K562 (cell line): ENCODE measurements around the gene ELF3. TPM values are rescaled to one million over a fixed set of nuclear protein-coding genes. Genes with fewer than 3 reads are reported as not detected.

Experiments used
- ATF3 ChIP-seq, 2 experiments: fragments of 450-650 bp in 1 of 2; sonication (generic) in 1 of 2; formaldehyde crosslinking in 1 of 2; IDR thresholded peaks in 1 of 2; conservative IDR thresholded peaks in 1 of 2; 2 replicates each; pipeline versions ENCODE4 v1.6.1 to v1.8.1; 2016 to 2023; ENCODE audit warnings: mild to moderate bottlenecking in 2 of 2, moderate library complexity in 2 of 2, inconsistent platforms in 1 of 2, missing genetic modification reagents in 1 of 2
- ERF ChIP-seq: fragments of 450-650 bp; formaldehyde crosslinking; IDR thresholded peaks from 2 replicates; pipeline ENCODE4 v1.4.0; 2020; ENCODE audit warnings: mild to moderate bottlenecking, mixed read lengths
- KAT7 ChIP-seq: sonication (generic); formaldehyde crosslinking; IDR thresholded peaks from 2 replicates; pipeline ENCODE4 v1.8.0; 2022; ENCODE audit warnings: missing genetic modification reagents, mild to moderate bottlenecking, borderline replicate concordance
- LCOR ChIP-seq: sonication (generic); formaldehyde crosslinking; IDR thresholded peaks from 2 replicates; pipeline ENCODE4 v1.8.0; 2022; ENCODE audit warnings: mild to moderate bottlenecking, missing genetic modification reagents
- RCOR1 ChIP-seq, 2 experiments: IDR thresholded peaks; 2 replicates each; pipeline ENCODE4 v1.6.1; 2012; ENCODE audit warnings: low read depth in 2 of 2, low read length in 2 of 2, borderline replicate concordance in 1 of 2, improper control_type of control experiment in 1 of 2
- SMARCE1 ChIP-seq: fragments of 450-650 bp; IDR thresholded peaks from 2 replicates; pipeline ENCODE4 v1.7.1; 2016; ENCODE audit warnings: mild to moderate bottlenecking
- STAT6 ChIP-seq: sonication (generic); formaldehyde crosslinking; IDR thresholded peaks from 2 replicates; pipeline ENCODE4 v1.8.1; 2023; ENCODE audit warnings: mild to moderate bottlenecking, missing genetic modification reagents
- ZNF395 ChIP-seq: fragments of 200-800 bp; sonication (Bioruptor generic); IDR thresholded peaks from 2 replicates; pipeline ENCODE4 v1.6.1; 2017; ENCODE audit warnings: missing genetic modification characterization, missing compliant biosample characterization
- polyA plus RNA-seq, 8 experiments: library from polyadenylated mRNA; depleted of rRNA in 4 of 8; stranded (reverse) in 5 of 8; unstranded in 3 of 8; fragments of >200 nt; fragmentation: Nextera tagmentation in 2 of 8; fragmentation: Illumina TruSeq in 1 of 8; extraction: Ambion mirVana in 2 of 8; extraction: Trizol in 1 of 8; gene quantifications; 2 replicates each; pipeline versions ENCODE4 v1.2.1 to v1.2.3, GENCODE V29; 2011 to 2014; ENCODE audit warnings: inconsistent platforms in 1 of 8, missing spikeins in 1 of 8
- total RNA-seq, 7 experiments: library from RNA; depleted of rRNA in 6 of 7; stranded (reverse); fragments of >200 nt in 6 of 7; fragmentation: Illumina TruSeq in 2 of 7; extraction: Trizol in 2 of 7; gene quantifications; 2 replicates each; pipeline versions ENCODE4 v1.2.1 to v1.2.3, GENCODE V29; 2011 to 2021; ENCODE audit warnings: low replicate concordance in 1 of 7
- TF ChIP-seq, protein P1 (sequence below): fragments of 250-450 bp; sonication (Bioruptor Pico); IDR thresholded peaks from 2 replicates; pipeline ENCODE4 v1.5.0; 2021; ENCODE audit warnings: mild to moderate bottlenecking, borderline replicate concordance
- TF ChIP-seq, protein P2 (sequence below), 2 experiments: fragments of 200-800 bp in 1 of 2; sonication (Bioruptor generic) in 1 of 2; sonication (generic) in 1 of 2; formaldehyde crosslinking in 1 of 2; IDR thresholded peaks in 1 of 2; conservative IDR thresholded peaks in 1 of 2; 2 replicates each; pipeline versions ENCODE4 v1.5.0 to v1.6.1; 2016 to 2020; ENCODE audit warnings: missing compliant biosample characterization in 1 of 2, missing genetic modification characterization in 1 of 2, missing genetic modification reagents in 1 of 2
- TF ChIP-seq, protein P3 (sequence below), 3 experiments: fragments of 200-800 bp in 1 of 3; fragments of 250-450 bp in 1 of 3; fragments of 450-650 bp in 1 of 3; sonication (Bioruptor Pico) in 1 of 3; sonication (Bioruptor generic) in 1 of 3; formaldehyde crosslinking in 1 of 3; IDR thresholded peaks; 2 replicates each; pipeline versions ENCODE4 v1.6.1 to v1.8.0; 2016 to 2022; ENCODE audit warnings: mild to moderate bottlenecking in 2 of 3, missing genetic modification characterization in 2 of 3, missing compliant biosample characterization in 1 of 3, moderate library complexity in 1 of 3

ELF3 gene
- total and polyA plus RNA-seq, 9 of the 15 experiments (the other 6 are each of a cell fraction or from before 2014, with no cell fraction given), result 0.03 to 1.2 (median 0.07) TPM; not detected in 4

DNA sequence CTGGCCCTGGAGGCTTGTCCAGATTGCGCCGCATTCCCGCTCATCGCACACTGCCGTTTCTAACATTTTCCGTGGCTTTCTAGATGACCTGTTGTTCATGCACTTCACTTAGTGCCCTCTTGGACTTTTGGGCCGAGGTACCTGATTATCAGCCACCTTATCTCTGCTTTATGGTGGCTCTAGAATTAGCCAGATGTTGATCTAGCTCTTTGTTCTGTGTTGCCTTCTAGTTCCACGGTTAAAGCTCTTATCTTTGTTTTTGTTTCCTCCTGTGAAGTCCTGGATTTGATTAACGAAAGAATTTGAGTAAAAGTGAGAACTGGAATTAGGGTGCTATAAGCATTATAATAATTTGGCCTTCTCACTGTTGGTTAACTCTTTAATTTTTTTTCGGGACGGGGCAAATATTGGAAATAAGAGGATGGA is 27.0 kb upstream of the ELF3 start (continued):
- TF ChIP-seq ATF3 (IDR thresholded peaks at IDR 0.05), result no peak
- TF ChIP-seq ATF3 (CRISPR knock-in tag; conservative IDR thresholded peaks at IDR 0.05), result peak; percentile 52; the same call in 1 of the 2 replicates
- TF ChIP-seq STAT6 (CRISPR knock-in tag), result no peak
- TF ChIP-seq, protein P1, sequence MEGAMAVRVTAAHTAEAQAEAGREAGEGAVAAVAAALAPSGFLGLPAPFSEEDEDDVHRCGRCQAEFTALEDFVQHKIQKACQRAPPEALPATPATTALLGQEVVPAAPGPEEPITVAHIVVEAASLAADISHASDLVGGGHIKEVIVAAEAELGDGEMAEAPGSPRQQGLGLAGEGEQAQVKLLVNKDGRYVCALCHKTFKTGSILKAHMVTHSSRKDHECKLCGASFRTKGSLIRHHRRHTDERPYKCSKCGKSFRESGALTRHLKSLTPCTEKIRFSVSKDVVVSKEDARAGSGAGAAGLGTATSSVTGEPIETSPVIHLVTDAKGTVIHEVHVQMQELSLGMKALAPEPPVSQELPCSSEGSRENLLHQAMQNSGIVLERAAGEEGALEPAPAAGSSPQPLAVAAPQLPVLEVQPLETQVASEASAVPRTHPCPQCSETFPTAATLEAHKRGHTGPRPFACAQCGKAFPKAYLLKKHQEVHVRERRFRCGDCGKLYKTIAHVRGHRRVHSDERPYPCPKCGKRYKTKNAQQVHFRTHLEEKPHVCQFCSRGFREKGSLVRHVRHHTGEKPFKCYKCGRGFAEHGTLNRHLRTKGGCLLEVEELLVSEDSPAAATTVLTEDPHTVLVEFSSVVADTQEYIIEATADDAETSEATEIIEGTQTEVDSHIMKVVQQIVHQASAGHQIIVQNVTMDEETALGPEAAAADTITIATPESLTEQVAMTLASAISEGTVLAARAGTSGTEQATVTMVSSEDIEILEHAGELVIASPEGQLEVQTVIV (CRISPR knock-in tag), result no peak
- TF ChIP-seq KAT7 (CRISPR knock-in tag), result 0 out of 2 replicates have a peak, but pooled peaks have one; percentile 1
- TF ChIP-seq ZNF395 (CRISPR knock-in tag), result no peak
- TF ChIP-seq LCOR, result no peak
- TF ChIP-seq, protein P2, sequence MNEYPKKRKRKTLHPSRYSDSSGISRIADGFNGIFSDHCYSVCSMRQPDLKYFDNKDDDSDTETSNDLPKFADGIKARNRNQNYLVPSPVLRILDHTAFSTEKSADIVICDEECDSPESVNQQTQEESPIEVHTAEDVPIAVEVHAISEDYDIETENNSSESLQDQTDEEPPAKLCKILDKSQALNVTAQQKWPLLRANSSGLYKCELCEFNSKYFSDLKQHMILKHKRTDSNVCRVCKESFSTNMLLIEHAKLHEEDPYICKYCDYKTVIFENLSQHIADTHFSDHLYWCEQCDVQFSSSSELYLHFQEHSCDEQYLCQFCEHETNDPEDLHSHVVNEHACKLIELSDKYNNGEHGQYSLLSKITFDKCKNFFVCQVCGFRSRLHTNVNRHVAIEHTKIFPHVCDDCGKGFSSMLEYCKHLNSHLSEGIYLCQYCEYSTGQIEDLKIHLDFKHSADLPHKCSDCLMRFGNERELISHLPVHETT (CRISPR knock-in tag; conservative IDR thresholded peaks at IDR 0.05 in 1 of 2, IDR thresholded peaks at IDR 0.05 in 1 of 2), result no peak
- TF ChIP-seq RCOR1 (IDR thresholded peaks at IDR 0.05; ENCODE audit: borderline replicate concordance in 1 of 2, low read depth in 2 of 2, low read length in 2 of 2), result peak in 1 of 2 experiments; percentile 32; a peak in 1 of 4 replicates
- TF ChIP-seq, protein P3, sequence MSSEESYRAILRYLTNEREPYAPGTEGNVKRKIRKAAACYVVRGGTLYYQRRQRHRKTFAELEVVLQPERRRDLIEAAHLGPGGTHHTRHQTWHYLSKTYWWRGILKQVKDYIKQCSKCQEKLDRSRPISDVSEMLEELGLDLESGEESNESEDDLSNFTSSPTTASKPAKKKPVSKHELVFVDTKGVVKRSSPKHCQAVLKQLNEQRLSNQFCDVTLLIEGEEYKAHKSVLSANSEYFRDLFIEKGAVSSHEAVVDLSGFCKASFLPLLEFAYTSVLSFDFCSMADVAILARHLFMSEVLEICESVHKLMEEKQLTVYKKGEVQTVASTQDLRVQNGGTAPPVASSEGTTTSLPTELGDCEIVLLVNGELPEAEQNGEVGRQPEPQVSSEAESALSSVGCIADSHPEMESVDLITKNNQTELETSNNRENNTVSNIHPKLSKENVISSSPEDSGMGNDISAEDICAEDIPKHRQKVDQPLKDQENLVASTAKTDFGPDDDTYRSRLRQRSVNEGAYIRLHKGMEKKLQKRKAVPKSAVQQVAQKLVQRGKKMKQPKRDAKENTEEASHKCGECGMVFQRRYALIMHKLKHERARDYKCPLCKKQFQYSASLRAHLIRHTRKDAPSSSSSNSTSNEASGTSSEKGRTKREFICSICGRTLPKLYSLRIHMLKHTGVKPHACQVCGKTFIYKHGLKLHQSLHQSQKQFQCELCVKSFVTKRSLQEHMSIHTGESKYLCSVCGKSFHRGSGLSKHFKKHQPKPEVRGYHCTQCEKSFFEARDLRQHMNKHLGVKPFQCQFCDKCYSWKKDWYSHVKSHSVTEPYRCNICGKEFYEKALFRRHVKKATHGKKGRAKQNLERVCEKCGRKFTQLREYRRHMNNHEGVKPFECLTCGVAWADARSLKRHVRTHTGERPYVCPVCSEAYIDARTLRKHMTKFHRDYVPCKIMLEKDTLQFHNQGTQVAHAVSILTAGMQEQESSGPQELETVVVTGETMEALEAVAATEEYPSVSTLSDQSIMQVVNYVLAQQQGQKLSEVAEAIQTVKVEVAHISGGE (CRISPR knock-in tag; IDR thresholded peaks at IDR 0.05), result peak in 1 of 3 experiments; percentile 84; a peak in 2 of 6 replicates
- TF ChIP-seq ERF, result no peak
- TF ChIP-seq SMARCE1, result 0 out of 2 replicates have a peak, but pooled peaks have one; percentile 45
